ENCODE results near the gene REEP3. TPM values are rescaled to one million over a fixed set of nuclear protein-coding genes. Genes with fewer than 3 reads are reported as not detected.

Gene REEP3
- total and polyA plus RNA-seq, 2 donors (not counting 1 experiment from before 2014, with no cell fraction given): 67.5 to 86.6 TPM

DNA sequence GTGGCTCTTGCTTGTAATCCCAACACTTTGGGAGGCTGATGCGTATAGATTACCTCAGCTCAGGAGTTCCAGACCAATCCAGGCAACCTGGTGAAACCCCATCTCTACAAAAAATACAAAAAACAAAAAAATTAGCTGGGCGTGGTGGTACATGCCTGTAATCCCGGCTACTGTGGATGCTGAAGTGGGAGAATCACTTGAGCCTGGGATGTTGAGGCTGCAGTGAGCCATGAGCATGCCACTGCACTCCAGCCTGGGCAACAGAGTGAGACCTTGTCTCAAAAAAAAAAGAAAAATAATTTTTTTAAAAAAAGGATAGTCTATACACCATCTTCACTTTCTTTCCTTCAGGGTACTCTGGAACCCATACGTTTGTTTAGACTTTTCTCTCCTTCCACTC, 6.2 kb downstream of the REEP3 start:
- Histone ChIP-seq H3K9ac (ENCODE audit: insufficient read depth, low read length) (no peak overlapping the region), H3K27ac (ENCODE audit: insufficient read depth, low read length) (no peak overlapping the region), H3K9me3 (ENCODE audit: control insufficient read depth, insufficient read depth, low read depth, low read length) (no peaks in the 10 kb centered on the region), H3K4me2 (ENCODE audit: extremely low read depth, insufficient read depth, low read length) (no peak overlapping the region), H4K20me1 (ENCODE audit: control insufficient read depth, extremely low read depth, insufficient read depth, low read length) (no peaks in the 10 kb centered on the region), H3K4me3 (replicated peaks in 1 of 4; ENCODE audit: control extremely low read depth in 1 of 4, insufficient read depth in 1 of 4, low read depth in 3 of 4, low read length in 4 of 4) (no peak overlapping the region), H3K79me2 (ENCODE audit: control insufficient read depth, insufficient read depth, low read length) (peaks cover 67% of the 10 kb centered on the region), H3K27me3 (ENCODE audit: control insufficient read depth, insufficient read depth, low read length) (no peaks in the 10 kb centered on the region), H3K36me3 (ENCODE audit: control insufficient read depth, insufficient read depth, low read length) (no peaks in the 10 kb centered on the region), H2AFZ (ENCODE audit: low read length) (no peak overlapping the region), H3K4me1 (ENCODE audit: control insufficient read depth, extremely low read depth, insufficient read depth, low read length) (no peaks in the 10 kb centered on the region)
- no peak for DNase-seq (ENCODE audit: low read depth in 2 of 2)
- no peak for TF ChIP-seq EZH2 (IDR thresholded peaks at IDR 0.05; ENCODE audit: low read length, missing control alignments)
- TF ChIP-seq, protein P1, sequence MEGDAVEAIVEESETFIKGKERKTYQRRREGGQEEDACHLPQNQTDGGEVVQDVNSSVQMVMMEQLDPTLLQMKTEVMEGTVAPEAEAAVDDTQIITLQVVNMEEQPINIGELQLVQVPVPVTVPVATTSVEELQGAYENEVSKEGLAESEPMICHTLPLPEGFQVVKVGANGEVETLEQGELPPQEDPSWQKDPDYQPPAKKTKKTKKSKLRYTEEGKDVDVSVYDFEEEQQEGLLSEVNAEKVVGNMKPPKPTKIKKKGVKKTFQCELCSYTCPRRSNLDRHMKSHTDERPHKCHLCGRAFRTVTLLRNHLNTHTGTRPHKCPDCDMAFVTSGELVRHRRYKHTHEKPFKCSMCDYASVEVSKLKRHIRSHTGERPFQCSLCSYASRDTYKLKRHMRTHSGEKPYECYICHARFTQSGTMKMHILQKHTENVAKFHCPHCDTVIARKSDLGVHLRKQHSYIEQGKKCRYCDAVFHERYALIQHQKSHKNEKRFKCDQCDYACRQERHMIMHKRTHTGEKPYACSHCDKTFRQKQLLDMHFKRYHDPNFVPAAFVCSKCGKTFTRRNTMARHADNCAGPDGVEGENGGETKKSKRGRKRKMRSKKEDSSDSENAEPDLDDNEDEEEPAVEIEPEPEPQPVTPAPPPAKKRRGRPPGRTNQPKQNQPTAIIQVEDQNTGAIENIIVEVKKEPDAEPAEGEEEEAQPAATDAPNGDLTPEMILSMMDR (conservative IDR thresholded peaks at IDR 0.05 in 1 of 2, IDR thresholded peaks at IDR 0.05 in 1 of 2; ENCODE audit: low read depth in 1 of 2, low read length in 2 of 2): no peak

GRCh38 chr10:63528084-63528744, 7.0 kb downstream of the REEP3 start:
- Histone ChIP-seq H3K4me3 (replicated peaks in 1 of 4; ENCODE audit: control extremely low read depth in 1 of 4, insufficient read depth in 1 of 4, low read depth in 3 of 4, low read length in 4 of 4) (no peak overlapping the region), H3K79me2 (ENCODE audit: control insufficient read depth, insufficient read depth, low read length) (peaks cover 65% of the 10 kb centered on the region), H3K27ac (ENCODE audit: insufficient read depth, low read length) (no peak overlapping the region), H4K20me1 (ENCODE audit: control insufficient read depth, extremely low read depth, insufficient read depth, low read length) (no peaks in the 10 kb centered on the region), H3K9ac (ENCODE audit: insufficient read depth, low read length) (no peak overlapping the region), H3K27me3 (ENCODE audit: control insufficient read depth, insufficient read depth, low read length) (no peaks in the 10 kb centered on the region), H2AFZ (ENCODE audit: low read length) (no peak overlapping the region), H3K4me1 (ENCODE audit: control insufficient read depth, extremely low read depth, insufficient read depth, low read length) (no peaks in the 10 kb centered on the region), H3K9me3 (ENCODE audit: control insufficient read depth, insufficient read depth, low read depth, low read length) (no peaks in the 10 kb centered on the region), H3K36me3 (ENCODE audit: control insufficient read depth, insufficient read depth, low read length) (peaks cover 2% of the 10 kb centered on the region), H3K4me2 (ENCODE audit: extremely low read depth, insufficient read depth, low read length) (no peak overlapping the region)
- no peak for TF ChIP-seq EZH2 (IDR thresholded peaks at IDR 0.05; ENCODE audit: low read length, missing control alignments)
- TF ChIP-seq, protein P1 (conservative IDR thresholded peaks at IDR 0.05 in 1 of 2, IDR thresholded peaks at IDR 0.05 in 1 of 2; ENCODE audit: low read depth in 1 of 2, low read length in 2 of 2): no peak
- no peak for DNase-seq (ENCODE audit: low read depth in 2 of 2)

- Histone ChIP-seq H3K27me3 (ENCODE audit: control insufficient read depth, insufficient read depth, low read length) (no peaks in the 10 kb centered on the region), H3K36me3 (ENCODE audit: control insufficient read depth, insufficient read depth, low read length) (peaks cover 2% of the 10 kb centered on the region), H3K79me2 (ENCODE audit: control insufficient read depth, insufficient read depth, low read length) (peaks cover 50% of the 10 kb centered on the region)
Measured at GRCh38 chr10:63530409-63530808, 9.2 kb downstream of the REEP3 start.

More at GRCh38 chr10:63530409-63530808, 9.2 kb downstream of the REEP3 start:
- no peaks in the 10 kb centered on the region for H3K9me3 ChIP-seq (ENCODE audit: control insufficient read depth, insufficient read depth, low read depth, low read length)
- H3K4me3 ChIP-seq (replicated peaks in 1 of 4; ENCODE audit: control extremely low read depth in 1 of 4, insufficient read depth in 1 of 4, low read depth in 3 of 4, low read length in 4 of 4): no peak overlapping the region
- H3K27ac ChIP-seq (ENCODE audit: insufficient read depth, low read length): no peak overlapping the region
- TF ChIP-seq, protein P1 (conservative IDR thresholded peaks at IDR 0.05 in 1 of 2, IDR thresholded peaks at IDR 0.05 in 1 of 2; ENCODE audit: low read depth in 1 of 2, low read length in 2 of 2): no peak
- no peak for TF ChIP-seq EZH2 (IDR thresholded peaks at IDR 0.05; ENCODE audit: low read length, missing control alignments)
- no peak overlapping the region for H3K9ac ChIP-seq (ENCODE audit: insufficient read depth, low read length)
- H3K4me2 ChIP-seq (ENCODE audit: extremely low read depth, insufficient read depth, low read length): no peak overlapping the region
- no peak for DNase-seq (ENCODE audit: low read depth in 2 of 2)
- no peaks in the 10 kb centered on the region for H3K4me1 ChIP-seq (ENCODE audit: control insufficient read depth, extremely low read depth, insufficient read depth, low read length)
- H4K20me1 ChIP-seq (ENCODE audit: control insufficient read depth, extremely low read depth, insufficient read depth, low read length): no peaks in the 10 kb centered on the region
- no peak overlapping the region for H2AFZ ChIP-seq (ENCODE audit: low read length)

Measured in fibroblast of lung (primary cell).